Sciatic nerve (tissue), 2 donors: ENCODE measurements around the gene BCAR3. TPM values are rescaled to one million over a fixed set of nuclear protein-coding genes. Genes with fewer than 3 reads are reported as not detected.
A peak's percentile ranks its signal among the peaks of the same experiment; 100 is the strongest.
"Not testable (repeated sequence)": the region's sequence is repeated elsewhere in the genome, so short reads cannot be mapped to it uniquely, and the experiment has no call there.

Experiments
- ATAC-seq: fragments of 200-7000 bp; cut with Tn5 transposase; one replicate; pipeline ENCODE4 v1.9.1; 2020; ENCODE audit warnings: mild to moderate bottlenecking, moderate library complexity
- DNase-seq: peaks from one replicate; pipeline ENCODE4 v3.0.0-alpha.2; 2020; ENCODE audit warnings: low spot score
- intact Hi-C: fragments of 100-400 bp; cut with DNase I; formaldehyde crosslinking; loops from one replicate; pipeline ENCODE4 v1.14.2; 2022
- total RNA-seq: library from RNA; stranded (reverse); fragmentation: NEBNext Ultra II Directional; extraction: Animal tissue kit (Norgen Biotek cat#: 25700); gene quantifications from one replicate; pipeline ENCODE4 v1.2.1, GENCODE V29; 2021
- donor health status: DM: no; HTN: no; CAD: no.
- donor health status: DM: no; HTN: no; CAD: no.

The BCAR3 gene
- total RNA-seq, 1 donor from 2014 or later = 35.9 TPM

GRCh38 chr1:93708734-93709481 is 27.3 kb upstream of the BCAR3 start:
- intact Hi-C loops = no loop called here
- ATAC-seq (peak; percentile 80), DNase-seq (no peak)

- intact Hi-C loops = no loop called here
- no peak for DNase-seq
- no peak for ATAC-seq
Measured at GRCh38 chr1:93707956-93708355, 26.3 kb upstream of the BCAR3 start.

GRCh38 chr1:93705892-93706500 is 24.4 kb upstream of the BCAR3 start:
- ATAC-seq (no peak), DNase-seq (no peak)
- intact Hi-C loops = no loop called here

GRCh38 chr1:93704052-93704451 is 22.4 kb upstream of the BCAR3 start:
- no peak for ATAC-seq
- no peak for DNase-seq
- intact Hi-C loops = no loop called here

- intact Hi-C loops = no loop called here
- ATAC-seq (no peak), DNase-seq (no peak)
Measured at GRCh38 chr1:93703643-93704042, 22.0 kb upstream of the BCAR3 start.

- DNase-seq (no peak), ATAC-seq (no peak)
- intact Hi-C loops = no loop called here
Measured at GRCh38 chr1:93702828-93703183, 21.2 kb upstream of the BCAR3 start.

- DNase-seq = no peak
- intact Hi-C loops = no loop called here
- no peak for ATAC-seq
Measured at GRCh38 chr1:93702111-93702827, 20.6 kb upstream of the BCAR3 start.

- peak; percentile 16 for ATAC-seq
- intact Hi-C loops = no loop called here
- no peak for DNase-seq
Measured at GRCh38 chr1:93701629-93702028, 20.0 kb upstream of the BCAR3 start.

- intact Hi-C loops = no loop called here
- DNase-seq (no peak), ATAC-seq (no peak)
Measured at GRCh38 chr1:93700532-93701469, 19.2 kb upstream of the BCAR3 start.

GRCh38 chr1:93699503-93700168 is 18.0 kb upstream of the BCAR3 start:
- ATAC-seq = no peak
- intact Hi-C loops = no loop called here
- DNase-seq = no peak

GRCh38 chr1:93699049-93699384 is 17.4 kb upstream of the BCAR3 start:
- ATAC-seq (no peak), DNase-seq (no peak)
- intact Hi-C loops = no loop called here

GRCh38 chr1:93698329-93699048 is 16.9 kb upstream of the BCAR3 start:
- ATAC-seq (no peak), DNase-seq (no peak)
- intact Hi-C loops = no loop called here

GRCh38 chr1:93697566-93697965 is 15.9 kb upstream of the BCAR3 start:
- ATAC-seq, DNase-seq, intact Hi-C loops: not testable (repeated sequence)

- ATAC-seq (no peak), DNase-seq (no peak)
- intact Hi-C loops = no loop called here
Measured at GRCh38 chr1:93695411-93696005, 13.9 kb upstream of the BCAR3 start.

- intact Hi-C loops = no loop called here
- no peak for DNase-seq
- no peak for ATAC-seq
Measured at GRCh38 chr1:93694819-93695218, 13.2 kb upstream of the BCAR3 start.

- no peak for ATAC-seq
Measured at GRCh38 chr1:93694039-93694438, 12.4 kb upstream of the BCAR3 start.

GRCh38 chr1:93692983-93693591 is 11.4 kb upstream of the BCAR3 start:
- ATAC-seq = peak; percentile 49
- intact Hi-C loops = no loop called here

More at GRCh38 chr1:93694039-93694438, 12.4 kb upstream of the BCAR3 start:
- no peak for DNase-seq
- intact Hi-C loops = no loop called here

More at GRCh38 chr1:93692983-93693591, 11.4 kb upstream of the BCAR3 start:
- DNase-seq = no peak
